ENCODE results near the gene LDLRAD3.
A peak's percentile ranks its signal among the peaks of the same experiment; 100 is the strongest.

Gene LDLRAD3, protein sequence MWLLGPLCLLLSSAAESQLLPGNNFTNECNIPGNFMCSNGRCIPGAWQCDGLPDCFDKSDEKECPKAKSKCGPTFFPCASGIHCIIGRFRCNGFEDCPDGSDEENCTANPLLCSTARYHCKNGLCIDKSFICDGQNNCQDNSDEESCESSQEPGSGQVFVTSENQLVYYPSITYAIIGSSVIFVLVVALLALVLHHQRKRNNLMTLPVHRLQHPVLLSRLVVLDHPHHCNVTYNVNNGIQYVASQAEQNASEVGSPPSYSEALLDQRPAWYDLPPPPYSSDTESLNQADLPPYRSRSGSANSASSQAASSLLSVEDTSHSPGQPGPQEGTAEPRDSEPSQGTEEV

DNA sequence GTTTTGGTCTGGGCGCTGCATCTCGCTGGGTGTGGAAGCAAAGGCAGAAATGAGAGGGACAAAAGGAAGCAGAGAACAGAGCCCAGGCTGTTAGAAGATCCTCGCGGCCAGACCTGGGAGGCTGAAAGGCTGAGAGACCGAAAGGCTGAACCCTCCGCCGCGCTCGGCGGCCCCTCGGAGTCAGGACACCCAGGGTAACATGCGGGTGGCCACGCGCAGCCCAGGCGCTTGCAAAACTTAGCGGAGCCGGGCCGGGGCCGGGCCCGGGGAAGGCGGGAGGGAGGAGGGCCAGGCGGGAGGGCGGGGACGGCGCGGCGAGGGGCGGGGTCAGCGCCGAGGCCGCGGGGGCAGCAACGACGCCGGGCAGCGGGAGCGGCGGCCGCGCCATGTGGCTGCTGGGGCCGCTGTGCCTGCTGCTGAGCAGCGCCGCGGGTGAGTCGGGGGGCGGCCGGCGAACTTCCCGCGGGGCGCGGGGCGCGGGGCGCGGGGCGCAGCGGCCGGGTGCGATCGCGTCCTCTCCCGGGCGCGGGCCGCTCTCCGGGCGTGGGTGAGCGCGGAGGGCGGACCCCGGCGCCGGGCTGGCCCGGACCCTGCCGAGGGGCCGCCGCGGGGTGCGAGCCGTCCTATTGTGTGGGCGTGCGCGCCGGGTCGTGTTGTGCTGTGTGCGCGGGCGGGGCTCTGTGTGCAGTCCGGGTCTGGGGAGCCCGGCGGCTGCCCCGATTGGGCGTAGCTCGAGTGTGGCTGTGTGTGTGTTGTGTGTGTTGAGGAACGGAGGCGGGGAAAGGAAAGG lies at the start of gene LDLRAD3:
Gene LDLRAD3 (plus strand): TSS at position 350 of the 790 bp plus-strand sequence. CDS start 37 bp downstream, at position 387.
- peak within 1 kb of the TSS; percentile 95 to 98 (median 95) for H3K4me3 Mint-ChIP-seq
- H3K27me3 Mint-ChIP-seq (ENCODE audit: low read depth), result no peaks in the 10 kb centered on the region
- H3K4me1 Mint-ChIP-seq, result peaks cover 53% of the 10 kb centered on the region
- peaks cover 7% of the 10 kb centered on the region for H3K36me3 Mint-ChIP-seq (ENCODE audit: low read depth)
- H3K9me3 Mint-ChIP-seq, result no peaks in the 10 kb centered on the region
- no peak for TF ChIP-seq CTCF (IDR thresholded peaks at IDR 0.05; ENCODE audit: unreplicated experiment in 3 of 3)
- H3K27ac Mint-ChIP-seq, result peak within 1 kb of the TSS; percentile 94 to 99 (median 95)

DNA sequence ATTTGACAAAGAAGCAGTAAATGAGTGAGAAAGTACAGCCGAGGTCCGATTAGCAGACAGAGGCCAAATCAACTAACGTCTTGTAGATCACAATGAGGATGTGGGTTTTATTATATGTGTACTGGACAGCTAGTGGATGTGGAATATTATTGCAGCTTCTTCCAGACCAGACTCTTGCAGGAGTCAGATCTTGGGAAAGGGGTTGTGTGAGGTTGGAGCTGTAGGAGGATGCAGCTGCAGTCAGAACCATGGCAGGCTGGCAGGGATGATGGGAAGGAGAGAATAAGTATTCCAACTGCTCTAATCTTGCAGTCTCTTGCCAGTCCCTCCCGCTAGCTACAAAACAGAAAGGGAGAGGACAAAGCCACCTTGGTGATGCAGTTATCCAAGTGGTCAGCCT lies 46.8 kb upstream of the LDLRAD3 start:
- peaks cover 6% of the 10 kb centered on the region for H3K36me3 Mint-ChIP-seq (ENCODE audit: low read depth)
- H3K9me3 Mint-ChIP-seq, result peaks cover 26% of the 10 kb centered on the region
- TF ChIP-seq CTCF (IDR thresholded peaks at IDR 0.05; ENCODE audit: unreplicated experiment in 3 of 3), result peak in 1 of 3 experiments; percentile 9
- no peak overlapping the region for H3K27ac Mint-ChIP-seq
- peaks cover 4% of the 10 kb centered on the region for H3K27me3 Mint-ChIP-seq (ENCODE audit: low read depth)
- H3K4me1 Mint-ChIP-seq, result peaks cover 16% of the 10 kb centered on the region
- no peak overlapping the region for H3K4me3 Mint-ChIP-seq

- no peak for TF ChIP-seq CTCF (IDR thresholded peaks at IDR 0.05; ENCODE audit: unreplicated experiment in 3 of 3)
- H3K4me1 Mint-ChIP-seq, result peaks cover 14% of the 10 kb centered on the region
- no peaks in the 10 kb centered on the region for H3K27me3 Mint-ChIP-seq (ENCODE audit: low read depth)
- H3K27ac Mint-ChIP-seq, result no peak overlapping the region
- H3K36me3 Mint-ChIP-seq (ENCODE audit: low read depth), result peaks cover 8% of the 10 kb centered on the region
- H3K9me3 Mint-ChIP-seq, result peaks cover 41% of the 10 kb centered on the region
- H3K4me3 Mint-ChIP-seq, result no peak overlapping the region
Measured at GRCh38 chr11:35902961-35903360, 40.9 kb upstream of the LDLRAD3 start.

DNA sequence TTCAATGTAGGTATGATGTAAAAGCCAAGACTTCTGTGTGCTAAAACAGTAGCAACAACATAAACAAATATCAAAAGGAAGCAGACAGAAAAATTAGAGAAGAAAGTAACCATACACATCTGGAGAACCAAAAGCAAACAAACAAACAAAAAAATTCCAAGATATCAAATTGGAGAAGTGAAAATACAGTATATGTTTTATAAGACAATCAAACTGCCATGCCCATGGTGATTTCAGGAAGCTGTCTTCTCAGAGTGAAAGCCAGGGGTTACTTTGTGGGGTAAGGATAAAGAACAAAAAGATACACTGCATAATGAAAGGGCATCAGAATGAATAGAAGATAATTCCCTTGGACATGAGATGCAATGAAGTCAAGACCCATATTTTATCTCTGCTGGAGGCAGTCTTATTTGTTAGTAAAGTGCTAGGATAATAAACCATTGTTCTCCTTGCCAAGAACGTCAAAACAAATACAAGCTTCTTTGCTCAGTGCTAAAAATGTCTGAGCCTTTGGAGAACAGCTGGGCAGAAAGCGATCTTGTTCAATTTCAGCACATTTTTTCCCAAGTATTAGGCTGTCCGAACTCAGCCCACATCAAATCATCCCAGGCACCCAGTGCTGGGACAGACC lies 38.1 kb upstream of the LDLRAD3 start:
- Mint-ChIP-seq H3K27ac (peak overlapping the region; percentile 42 to 75 (median 45)), H3K4me1 (peaks cover 25% of the 10 kb centered on the region), H3K27me3 (ENCODE audit: low read depth) (no peaks in the 10 kb centered on the region), H3K9me3 (peaks cover 29% of the 10 kb centered on the region), H3K4me3 (no peak overlapping the region), H3K36me3 (ENCODE audit: low read depth) (peaks cover 8% of the 10 kb centered on the region)
- no peak for TF ChIP-seq CTCF (IDR thresholded peaks at IDR 0.05; ENCODE audit: unreplicated experiment in 3 of 3)

- TF ChIP-seq CTCF (IDR thresholded peaks at IDR 0.05; ENCODE audit: unreplicated experiment in 3 of 3), result no peak
- Mint-ChIP-seq H3K27ac (peak overlapping the region; percentile 42 to 75 (median 45)), H3K9me3 (peaks cover 25% of the 10 kb centered on the region), H3K4me1 (peaks cover 26% of the 10 kb centered on the region), H3K36me3 (ENCODE audit: low read depth) (peaks cover 8% of the 10 kb centered on the region), H3K27me3 (ENCODE audit: low read depth) (no peaks in the 10 kb centered on the region), H3K4me3 (no peak overlapping the region)
Measured at GRCh38 chr11:35906277-35906661, 37.6 kb upstream of the LDLRAD3 start.

Data from nephron (organoid).